Measurements from ENCODE around the gene C6orf62.
"Not testable (repeated sequence)": the region's sequence is repeated elsewhere in the genome, so short reads cannot be mapped to it uniquely, and the experiment has no call there.

The C6orf62 gene

DNA sequence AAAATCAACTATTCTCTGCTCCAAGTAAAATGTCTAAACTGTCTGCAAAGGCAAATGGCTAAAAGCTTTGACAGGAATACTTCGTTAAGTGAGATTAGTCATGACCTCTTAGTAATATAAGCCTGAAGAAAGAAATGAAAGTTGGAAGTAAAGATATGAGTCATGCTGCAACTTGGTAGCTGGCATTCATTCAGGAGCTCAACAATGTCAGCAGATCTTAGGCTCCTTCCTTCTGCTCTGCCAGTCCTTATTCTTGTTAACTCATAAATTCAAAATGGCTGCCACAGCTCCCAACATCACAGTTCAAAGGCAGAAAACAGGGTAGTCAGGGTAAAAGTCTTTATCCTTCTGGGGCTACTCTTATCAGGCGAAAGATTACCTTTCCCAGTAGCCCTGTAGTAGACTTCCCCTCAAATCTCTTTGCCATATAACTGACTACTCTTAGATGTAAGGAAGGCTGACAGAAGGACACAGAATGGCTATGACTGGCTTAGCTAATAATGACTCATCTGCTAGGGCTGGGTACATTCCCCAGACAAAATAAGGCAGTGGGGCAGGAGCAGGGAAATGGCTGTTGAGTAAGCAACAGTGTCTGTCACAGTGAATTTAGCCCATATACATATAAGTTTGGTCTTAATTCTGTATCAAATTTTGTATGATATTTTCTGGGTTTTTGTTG is 24.4 kb upstream of the C6orf62 start:
- in situ Hi-C loops (cut with HindIII; ENCODE audit: low sequenced_read_pairs), result no loop called here

DNA sequence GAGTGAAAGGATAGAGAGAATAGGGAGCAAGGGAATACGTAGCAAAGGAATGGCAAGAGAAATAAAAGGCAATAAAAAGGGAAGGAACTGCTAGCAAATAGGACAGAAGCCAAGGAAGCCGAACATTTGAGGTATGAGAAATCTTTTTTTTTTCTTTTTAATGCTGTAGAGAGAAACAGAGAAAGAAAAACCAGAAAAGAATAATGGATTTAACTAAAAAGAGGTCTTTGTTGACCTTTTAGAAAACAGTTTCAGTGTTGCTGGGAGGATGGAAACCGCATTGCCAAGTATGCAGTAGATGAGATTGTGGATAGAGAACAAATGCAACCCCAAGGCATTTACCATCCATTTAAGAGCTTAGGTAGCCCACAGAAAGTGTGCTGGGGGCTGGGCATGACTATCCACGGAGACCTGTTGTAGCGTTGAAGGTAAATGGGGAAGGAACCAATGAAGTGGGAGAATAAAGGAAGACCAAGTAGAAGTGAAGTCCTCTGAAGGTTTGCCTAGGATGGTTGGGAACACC is 23.3 kb upstream of the C6orf62 start:
- in situ Hi-C loops (cut with HindIII; ENCODE audit: low sequenced_read_pairs), result no loop called here

DNA sequence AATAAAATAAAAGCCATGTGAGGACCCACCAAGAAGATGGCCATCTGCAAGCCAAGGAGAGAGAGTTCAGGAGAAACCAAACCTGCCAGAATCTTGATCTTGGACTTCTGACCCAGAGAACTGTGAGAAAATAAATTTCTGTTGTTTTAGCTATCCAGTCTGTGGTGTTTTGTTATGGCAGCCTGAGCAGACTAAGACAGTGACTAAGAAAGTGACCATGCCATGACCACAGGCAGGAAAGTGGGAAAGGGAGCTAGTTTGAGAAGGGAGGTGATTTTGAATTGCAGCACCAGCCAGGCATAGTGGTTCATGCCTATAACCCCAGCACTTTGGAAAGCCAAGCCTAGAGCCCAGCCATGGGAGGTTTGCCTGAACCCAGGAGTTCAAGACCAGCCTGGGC is 21.9 kb upstream of the C6orf62 start:
- in situ Hi-C loops (cut with HindIII; ENCODE audit: low sequenced_read_pairs), result no loop called here

DNA sequence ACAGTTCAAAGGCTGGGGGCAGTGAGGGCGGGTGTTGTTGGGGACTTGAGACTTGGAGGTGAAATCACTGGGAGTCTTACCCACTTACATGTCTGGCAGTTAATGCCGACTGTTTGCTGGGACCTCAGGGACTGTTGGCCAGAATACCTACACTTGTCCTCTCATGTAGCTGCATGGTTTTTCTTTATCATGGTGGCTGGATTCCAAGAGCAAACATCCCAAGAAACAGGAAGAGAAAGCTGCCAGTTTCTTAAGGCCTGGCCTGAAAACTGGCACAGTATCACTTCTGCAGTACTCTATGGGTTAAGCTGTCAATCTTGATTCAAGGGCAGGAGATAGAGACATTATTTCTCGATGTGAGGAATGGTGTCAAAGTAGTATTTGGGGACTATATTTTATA is 19.8 kb upstream of the C6orf62 start:
- in situ Hi-C loops (cut with HindIII; ENCODE audit: low sequenced_read_pairs), result no loop called here

DNA sequence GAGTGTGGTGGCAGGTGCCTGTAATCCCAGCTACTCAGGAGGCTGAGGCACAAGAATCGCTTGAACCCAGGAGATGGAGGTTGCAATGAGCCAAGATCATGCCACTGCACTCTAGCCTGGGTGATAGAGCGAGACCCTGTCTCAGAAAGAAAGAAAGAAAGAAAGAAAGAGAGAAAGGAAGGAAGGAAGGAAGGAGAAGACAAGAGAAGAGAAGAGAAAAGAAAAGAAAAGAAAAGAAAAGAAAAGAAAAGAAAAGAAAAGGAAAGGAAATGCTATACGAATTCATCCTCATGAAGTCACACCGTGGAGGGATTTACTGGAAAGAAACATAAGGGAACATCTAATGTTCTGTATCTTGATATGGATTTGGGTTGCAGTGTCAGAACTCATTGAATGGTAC is 15.8 kb upstream of the C6orf62 start:
- in situ Hi-C loops (cut with HindIII; ENCODE audit: low sequenced_read_pairs), result not testable (repeated sequence)

DNA sequence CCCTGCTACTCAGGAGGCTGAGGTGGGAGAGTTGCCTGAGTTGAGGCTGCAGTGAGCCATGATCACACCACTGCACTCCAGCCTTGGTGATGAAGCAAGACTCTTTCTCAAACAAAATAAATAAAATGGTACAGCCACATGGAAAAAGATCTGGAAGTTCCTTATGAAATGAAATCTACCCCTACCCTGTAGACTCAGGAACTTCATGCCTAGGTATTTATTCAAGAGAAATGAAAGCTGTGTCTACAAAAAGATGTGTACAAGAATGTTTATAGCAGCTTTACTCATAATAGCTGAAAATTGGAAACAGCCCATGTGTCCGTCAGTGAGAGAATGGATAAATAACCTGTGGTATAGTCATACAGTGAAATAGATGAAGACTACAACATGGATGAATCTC is 15.2 kb upstream of the C6orf62 start:
- in situ Hi-C loops (cut with HindIII; ENCODE audit: low sequenced_read_pairs), result no loop called here

DNA sequence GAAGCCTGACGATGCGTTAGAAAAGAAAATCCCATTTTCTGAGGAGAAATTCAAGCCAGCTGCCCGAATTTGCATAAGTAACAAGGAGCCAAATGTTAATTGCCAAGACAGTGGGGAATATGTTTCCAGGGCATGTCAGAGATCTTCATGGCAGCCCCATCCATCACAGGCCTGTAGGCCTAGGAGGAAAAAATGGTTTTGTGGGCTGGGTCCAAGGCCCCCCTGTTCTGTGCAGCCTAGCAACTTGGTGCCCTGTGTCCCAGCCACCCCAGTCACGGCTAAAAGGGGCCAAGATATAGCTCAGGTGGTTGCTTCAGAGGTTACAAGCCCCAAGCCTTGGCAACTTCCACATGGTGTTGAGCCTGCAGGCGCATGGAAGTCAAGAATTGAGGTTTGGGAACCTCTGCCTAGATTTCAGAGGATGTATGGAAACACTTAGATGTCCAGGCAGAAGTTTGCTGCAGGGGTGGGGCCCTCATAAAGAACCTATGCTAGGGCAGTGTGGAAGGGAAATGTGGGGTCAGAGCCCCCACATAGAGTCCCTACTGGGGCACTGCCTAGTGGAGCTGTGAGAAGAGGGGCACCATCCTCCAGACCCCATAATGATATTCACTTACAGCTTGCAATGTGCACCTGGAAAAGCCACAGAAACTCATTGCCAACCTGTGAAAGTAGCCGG is 12.6 kb upstream of the C6orf62 start:
- in situ Hi-C loops (cut with HindIII; ENCODE audit: low sequenced_read_pairs), result not testable (repeated sequence)

DNA sequence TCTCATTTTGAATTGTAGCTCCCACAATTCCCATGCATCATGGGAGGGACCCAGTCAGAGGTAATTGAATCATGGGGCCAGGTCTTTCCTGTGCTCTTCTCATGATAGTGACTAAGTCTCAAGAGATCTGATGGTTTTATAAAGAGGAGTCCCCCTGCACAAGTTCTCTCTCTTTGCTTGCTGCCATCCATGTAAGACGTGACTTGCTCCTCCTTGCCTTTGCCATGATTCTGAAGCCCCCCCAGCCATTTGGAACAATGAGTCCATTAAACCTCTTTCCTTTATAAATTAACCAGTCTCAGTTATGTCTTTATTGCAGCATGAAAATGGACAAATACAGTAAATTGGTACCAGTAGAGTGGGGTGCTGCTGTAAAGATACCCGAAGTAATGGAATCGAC is 11.7 kb upstream of the C6orf62 start:
- in situ Hi-C loops (cut with HindIII; ENCODE audit: low sequenced_read_pairs), result not testable (repeated sequence)

DNA sequence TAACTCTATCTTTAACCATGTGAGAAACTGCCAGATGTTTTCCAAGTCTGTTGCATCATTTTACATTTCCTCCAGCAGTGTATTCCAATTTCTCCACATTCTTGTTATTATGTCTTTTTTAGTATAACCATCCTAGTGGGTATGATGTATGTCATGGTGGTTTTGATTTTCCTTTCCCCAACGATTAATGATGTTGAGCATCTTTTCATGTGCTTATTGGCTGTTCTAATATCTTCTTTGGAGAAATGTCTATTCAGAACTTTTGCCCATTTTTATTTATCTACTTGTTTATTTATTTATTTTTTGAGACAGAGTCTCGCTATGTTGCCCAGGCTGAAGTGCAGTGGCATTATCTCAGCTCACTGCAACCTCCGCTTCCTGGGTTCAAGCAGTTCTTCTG is 4.3 kb upstream of the C6orf62 start:
- in situ Hi-C loops (cut with HindIII; ENCODE audit: low sequenced_read_pairs), result no loop called here

DNA sequence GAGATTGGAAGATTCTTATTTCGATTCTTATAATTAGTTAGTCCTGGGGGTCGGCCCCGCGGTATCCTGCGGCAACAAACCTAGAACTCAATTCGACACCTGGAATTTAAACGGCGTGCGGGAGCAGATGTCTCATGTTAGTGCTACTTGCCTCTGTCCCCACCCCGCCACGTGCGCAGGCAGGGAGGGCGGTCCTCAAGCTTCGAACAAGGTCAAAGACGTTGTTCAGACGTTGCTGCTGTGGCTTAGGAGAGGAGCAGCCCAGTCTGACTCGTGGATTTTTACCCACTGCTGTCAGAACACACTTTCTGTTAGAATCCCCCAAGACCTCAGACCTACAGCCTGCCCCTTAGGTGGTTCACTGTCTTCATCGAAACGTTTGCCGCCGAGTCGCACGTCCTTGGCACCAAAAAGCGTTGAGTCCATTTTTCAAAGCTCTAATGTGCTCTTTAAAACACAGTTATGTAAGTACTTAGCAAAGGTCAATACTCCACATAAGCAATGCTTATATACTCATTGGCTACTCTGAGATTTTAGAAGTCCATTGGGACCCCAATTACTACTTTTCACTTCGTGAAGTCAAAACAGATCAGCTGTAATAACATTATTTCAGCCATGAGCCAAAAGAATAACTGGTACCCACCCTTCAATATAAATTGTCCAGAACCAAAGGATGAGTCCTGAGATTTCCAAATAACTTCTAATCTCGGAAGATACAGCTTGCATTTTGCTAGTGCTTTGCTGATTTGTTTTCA is 2.7 kb upstream of the C6orf62 start:
- in situ Hi-C loops (cut with HindIII; ENCODE audit: low sequenced_read_pairs), result no loop called here

DNA sequence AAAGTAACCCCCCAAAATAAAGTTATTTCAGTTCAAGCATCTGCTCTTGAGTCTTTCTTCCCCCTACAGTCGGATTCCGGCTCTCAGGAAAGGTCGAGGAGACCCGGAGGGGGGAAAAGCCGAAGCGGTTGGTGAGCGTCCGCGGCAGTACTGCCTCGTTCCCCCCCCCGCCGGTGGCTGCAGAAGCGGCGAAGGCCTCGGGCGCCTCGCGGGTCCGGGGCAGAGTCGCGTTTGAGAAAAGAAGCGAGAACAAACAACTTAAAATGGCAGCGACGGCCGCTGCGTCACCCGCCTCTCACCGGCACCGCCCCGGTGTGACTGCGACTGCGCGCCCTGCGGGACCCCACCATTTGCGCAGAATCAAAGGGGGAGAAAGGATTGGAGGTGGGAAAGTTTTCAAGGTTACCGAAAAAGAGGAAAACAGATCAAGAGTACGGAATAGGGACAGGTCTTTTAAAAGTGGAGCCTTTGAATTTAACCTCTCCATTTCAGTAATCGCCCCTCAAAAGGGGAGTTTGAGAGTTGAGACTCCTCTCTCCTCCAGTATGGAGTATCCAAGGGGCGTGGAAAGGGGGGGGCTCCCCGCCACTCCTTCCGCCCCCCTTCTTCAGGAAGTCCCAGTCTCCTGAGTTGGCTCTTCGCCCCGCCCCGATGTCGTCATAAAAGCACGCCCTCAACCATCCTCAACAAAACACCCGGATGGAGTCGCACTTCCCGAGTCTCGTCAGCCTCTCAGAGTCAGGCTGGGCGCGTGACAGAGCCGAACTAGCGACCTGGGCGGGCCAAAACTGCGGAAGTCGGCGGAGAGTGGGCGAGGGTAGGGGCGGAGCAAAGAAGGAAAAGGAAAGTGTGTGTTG is 1.9 kb upstream of the C6orf62 start:
- in situ Hi-C loops (cut with HindIII; ENCODE audit: low sequenced_read_pairs), result no loop called here

DNA sequence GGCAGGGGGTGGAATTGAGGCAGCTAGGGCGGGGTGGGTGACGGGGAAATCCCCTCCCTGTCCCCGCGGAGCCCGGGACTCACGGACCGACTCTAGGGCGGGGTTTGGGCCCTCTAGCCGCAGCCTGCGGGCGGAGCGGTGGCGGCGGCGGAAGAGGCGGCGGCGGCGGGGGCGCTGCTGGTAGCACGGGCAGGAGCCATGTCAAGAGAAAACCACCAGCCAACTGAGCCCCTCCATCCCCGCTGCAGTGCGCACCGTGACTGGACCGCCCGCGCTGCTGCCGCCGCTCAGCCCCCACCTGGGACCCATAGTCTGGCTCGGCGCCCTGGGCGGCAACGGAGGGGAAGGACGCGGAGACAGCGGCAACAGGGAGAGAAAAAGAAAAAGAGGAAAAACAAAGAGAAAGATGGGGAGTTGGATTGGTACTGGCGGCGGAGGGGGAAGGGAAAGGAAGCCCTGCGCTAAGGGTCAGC is 1.2 kb upstream of the C6orf62 start:
- in situ Hi-C loops (cut with HindIII; ENCODE audit: low sequenced_read_pairs), result no loop called here

DNA sequence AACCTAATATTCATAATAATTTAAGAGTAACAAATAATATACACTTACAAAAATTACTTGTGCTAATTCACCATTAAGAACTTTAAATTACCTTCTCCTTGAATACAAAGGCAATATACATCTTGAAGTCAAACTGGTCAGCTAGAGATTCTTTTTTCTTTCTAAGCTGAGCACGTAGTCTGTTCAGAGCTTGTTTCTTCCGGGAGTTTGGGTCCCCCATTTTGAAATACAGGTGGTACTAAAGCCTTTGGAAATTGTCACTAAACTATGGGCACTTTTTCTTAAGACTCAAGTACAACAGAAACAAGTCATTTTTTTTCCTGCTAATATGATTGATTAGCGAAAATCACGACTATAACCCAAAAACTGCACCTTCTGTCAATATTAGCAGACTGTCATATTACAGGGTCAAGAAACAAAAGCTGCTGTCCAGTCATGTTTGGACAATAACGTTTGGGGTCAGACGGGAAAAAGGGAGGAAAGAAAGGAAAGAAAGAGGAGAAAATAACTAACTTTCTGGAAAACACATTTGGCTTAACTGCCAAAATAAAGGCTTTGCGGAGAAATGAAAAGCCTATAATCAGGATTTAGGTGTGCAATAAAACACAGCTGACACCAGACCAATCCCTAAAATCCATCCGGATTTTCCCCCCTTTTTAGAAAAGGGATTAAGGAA is 367 bp downstream of the C6orf62 start:
- in situ Hi-C loops (cut with HindIII; ENCODE audit: low sequenced_read_pairs), result no loop called here

DNA sequence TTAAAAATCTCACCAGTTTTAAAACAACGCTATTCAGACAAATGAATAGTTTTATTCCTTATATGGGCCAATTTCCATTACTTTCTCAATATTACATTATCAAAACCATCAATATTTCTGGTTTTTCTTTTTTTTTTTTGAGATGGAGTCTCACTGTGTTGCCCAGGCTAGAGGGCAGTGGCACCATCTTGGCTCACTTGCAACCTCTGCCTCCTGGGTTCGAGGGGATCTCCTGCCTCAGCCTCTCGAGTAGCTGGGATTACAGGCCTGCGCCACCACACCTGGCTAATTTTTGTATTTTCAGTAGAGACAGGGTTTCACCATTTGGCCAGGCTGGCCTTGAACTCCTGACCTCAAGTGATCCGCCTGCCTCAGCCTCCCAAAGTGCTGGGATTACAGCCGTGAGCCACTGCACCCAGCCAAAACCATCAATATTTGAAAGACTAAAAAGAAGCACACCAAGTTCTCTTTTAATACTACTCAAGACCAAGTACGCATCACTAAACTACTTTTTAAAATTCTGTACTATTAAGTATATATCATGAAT is 2.3 kb downstream of the C6orf62 start:
- in situ Hi-C loops (cut with HindIII; ENCODE audit: low sequenced_read_pairs), result not testable (repeated sequence)

DNA sequence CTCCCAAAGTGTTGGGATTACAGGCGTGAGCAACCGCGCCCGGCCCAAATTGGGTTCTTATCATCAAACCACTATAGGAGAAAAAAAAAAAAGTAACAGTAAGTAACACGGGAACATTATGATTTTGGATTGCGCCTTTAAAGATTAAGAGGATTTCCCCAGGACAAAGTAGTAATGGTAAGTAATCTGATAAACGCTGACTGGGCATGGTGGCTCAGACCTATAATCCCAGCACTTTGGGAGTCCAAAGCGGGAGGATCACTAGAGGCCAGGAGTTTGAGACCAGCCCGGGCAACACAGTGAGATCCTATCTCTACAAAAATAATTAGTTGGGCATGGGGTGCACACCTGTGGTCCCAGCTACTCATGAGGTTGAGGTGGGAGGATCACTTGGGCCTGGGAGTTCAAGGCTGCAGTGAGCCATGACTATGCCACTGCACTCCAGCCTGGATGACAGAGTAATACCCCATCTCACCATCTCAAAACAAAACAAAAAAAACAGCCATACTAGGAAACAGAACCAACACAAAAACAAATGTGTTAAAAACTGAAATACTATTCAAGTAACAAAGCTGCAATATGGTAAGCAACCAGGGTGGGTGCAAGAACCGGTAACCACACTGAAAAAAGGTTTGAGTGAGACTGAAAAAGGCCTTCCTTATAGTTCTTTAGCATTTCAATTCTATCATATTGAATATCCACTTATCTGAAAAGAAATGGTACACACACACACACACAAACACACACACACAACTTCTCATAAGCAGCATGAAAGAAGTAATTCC is 8.2 kb downstream of the C6orf62 start:
- in situ Hi-C loops (cut with HindIII; ENCODE audit: low sequenced_read_pairs), result no loop called here

DNA sequence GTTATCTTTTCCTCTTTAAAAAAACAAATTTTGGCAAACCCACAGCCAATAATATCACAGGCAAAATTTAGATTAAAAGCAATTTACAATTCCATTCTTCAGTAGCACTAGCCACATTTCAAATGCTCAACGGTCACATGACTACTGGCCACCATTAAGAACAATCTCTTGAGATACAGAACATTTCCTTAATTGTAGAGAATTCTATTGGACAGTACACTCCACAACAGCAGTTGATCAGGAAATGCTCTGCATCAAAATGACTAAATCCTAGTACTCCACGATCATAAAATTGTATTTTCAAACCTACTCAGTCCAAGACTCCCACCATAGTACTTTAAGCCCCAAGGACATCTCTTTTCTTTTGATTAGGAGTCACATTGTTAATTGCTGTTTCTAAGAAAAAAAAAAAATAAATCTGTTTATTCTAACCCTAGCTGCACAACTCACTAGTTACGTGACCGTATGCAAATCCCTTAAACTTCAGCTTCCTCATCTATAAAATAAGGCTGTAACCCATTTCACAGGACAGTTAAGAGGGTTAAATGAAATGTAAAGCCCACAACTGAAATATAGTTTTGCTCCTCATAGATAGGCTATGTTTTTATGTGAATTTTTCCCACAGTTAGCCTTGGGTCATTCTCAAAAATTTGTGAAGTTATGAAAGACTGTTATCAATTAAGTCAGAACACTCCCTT is 9.8 kb downstream of the C6orf62 start:
- in situ Hi-C loops (cut with HindIII; ENCODE audit: low sequenced_read_pairs), result no loop called here

DNA sequence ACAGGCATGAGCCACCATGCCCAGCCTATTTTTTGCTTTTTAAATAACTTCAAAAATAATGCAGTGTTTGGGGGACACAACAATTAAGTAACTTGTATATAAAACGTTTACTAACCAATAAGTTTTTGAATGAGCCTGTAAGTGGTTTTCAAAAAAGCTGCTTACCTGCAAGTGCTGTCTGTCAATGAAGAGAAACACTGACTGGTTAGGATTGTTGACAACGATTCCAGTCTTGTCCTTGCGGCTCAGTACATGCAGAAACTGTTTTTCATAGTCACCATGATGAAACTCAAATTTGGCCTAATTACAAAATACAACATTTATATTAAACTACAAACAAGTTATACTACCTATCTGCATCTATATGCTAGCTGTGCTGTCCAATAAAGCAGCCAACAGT is 10.3 kb downstream of the C6orf62 start:
- in situ Hi-C loops (cut with HindIII; ENCODE audit: low sequenced_read_pairs), result no loop called here

DNA sequence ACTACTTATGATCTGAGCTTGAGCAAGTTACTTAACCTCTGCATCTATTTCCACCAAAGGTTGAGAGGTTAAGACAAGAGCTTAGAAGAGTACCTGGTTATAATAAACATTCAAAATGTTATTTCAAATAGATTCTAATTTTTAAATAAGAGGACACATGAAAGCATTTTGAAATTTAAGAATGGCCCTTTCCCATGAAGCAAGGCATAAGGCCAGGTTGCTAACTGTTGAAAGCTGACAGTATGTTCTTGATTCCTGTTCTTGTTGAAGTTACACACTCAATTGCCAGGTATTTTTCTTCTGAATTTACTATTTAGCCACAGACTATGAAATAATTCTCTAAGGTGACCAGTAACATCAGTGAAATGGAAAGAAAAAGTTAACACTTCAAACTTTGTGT is 14.5 kb downstream of the C6orf62 start:
- in situ Hi-C loops (cut with HindIII; ENCODE audit: low sequenced_read_pairs), result no loop called here

Data from DLD1 (cell line).